ENCODE data around the gene KLHL29.

GRCh38 chr2:23414106-23414505 lies 29.1 kb downstream of the KLHL29 start:
- TF ChIP-seq CTCF (IDR thresholded peaks at IDR 0.05; ENCODE audit: low read depth, low read length) (no peak), MAX (IDR thresholded peaks at IDR 0.05; ENCODE audit: low read depth, low read length) (no peak), POLR2A (IDR thresholded peaks at IDR 0.05; ENCODE audit: extremely low read depth, insufficient read length) (no peak)

Measured in NB4 (cell line).